Muscle layer of colon (tissue), 2 donors: Measurements from ENCODE around the gene ZNF846.

Experiments used
- H3K27ac ChIP-seq: one replicate; pipeline ENCODE4 v1.7.0; 2013; ENCODE audit warnings: low read depth, mild to moderate bottlenecking, low read length, moderate library complexity
- H3K27me3 ChIP-seq, 2 donors: one replicate each; pipeline ENCODE4 v1.7.0; 2013; ENCODE audit warnings: low read length in 2 of 2, mild to moderate bottlenecking in 2 of 2; ENCODE audit not compliant: insufficient read depth in 2 of 2, control insufficient read depth in 1 of 2
- H3K36me3 ChIP-seq: one replicate; pipeline ENCODE4 v1.7.0; 2013; ENCODE audit warnings: mild to moderate bottlenecking, low read length; ENCODE audit not compliant: insufficient read depth
- H3K4me1 ChIP-seq: one replicate; pipeline ENCODE4 v1.7.0; 2013; ENCODE audit warnings: mild to moderate bottlenecking, low read length; ENCODE audit not compliant: insufficient read depth
- H3K4me3 ChIP-seq, 2 donors: one replicate each; pipeline ENCODE4 v1.7.0; 2013; ENCODE audit warnings: low read length in 2 of 2, low read depth in 1 of 2, mild to moderate bottlenecking in 1 of 2, moderate library complexity in 1 of 2
- H3K9ac ChIP-seq: one replicate; pipeline ENCODE4 v1.7.0; 2013; ENCODE audit warnings: low read length
- H3K9me3 ChIP-seq: one replicate; pipeline ENCODE4 v1.7.0; 2013; ENCODE audit warnings: mild to moderate bottlenecking, low read length
- donor health status: abdominal sarcoma.
- donor health status: Adenocarcinoma of cecum.

The ZNF846 gene

GRCh38 chr19:9720541-9720940 lies 48.0 kb downstream of the ZNF846 start:
- no peaks in the 10 kb centered on the region for H3K4me1 ChIP-seq
- no peak overlapping the region for H3K27ac ChIP-seq
- H3K27me3 ChIP-seq, result no peaks in the 10 kb centered on the region
- H3K4me3 ChIP-seq, result no peak overlapping the region
- H3K36me3 ChIP-seq, result no peaks in the 10 kb centered on the region
- H3K9ac ChIP-seq, result no peak overlapping the region
- no peaks in the 10 kb centered on the region for H3K9me3 ChIP-seq

- H3K9me3 ChIP-seq, result no peaks in the 10 kb centered on the region
- no peak overlapping the region for H3K9ac ChIP-seq
- no peak overlapping the region for H3K4me3 ChIP-seq
- no peaks in the 10 kb centered on the region for H3K27me3 ChIP-seq
- no peak overlapping the region for H3K27ac ChIP-seq
- no peaks in the 10 kb centered on the region for H3K4me1 ChIP-seq
- no peaks in the 10 kb centered on the region for H3K36me3 ChIP-seq
Observed at GRCh38 chr19:9711815-9712214, 56.7 kb downstream of the ZNF846 start.

GRCh38 chr19:9709305-9709704 lies 59.2 kb downstream of the ZNF846 start:
- H3K9me3 ChIP-seq, result no peaks in the 10 kb centered on the region
- no peaks in the 10 kb centered on the region for H3K27me3 ChIP-seq
- H3K27ac ChIP-seq, result no peak overlapping the region
- no peaks in the 10 kb centered on the region for H3K4me1 ChIP-seq
- H3K9ac ChIP-seq, result no peak overlapping the region
- no peaks in the 10 kb centered on the region for H3K36me3 ChIP-seq
- H3K4me3 ChIP-seq, result no peak overlapping the region

- H3K36me3 ChIP-seq, result no peaks in the 10 kb centered on the region
- H3K27me3 ChIP-seq, result no peaks in the 10 kb centered on the region
- no peaks in the 10 kb centered on the region for H3K9me3 ChIP-seq
- no peak overlapping the region for H3K4me3 ChIP-seq
- H3K9ac ChIP-seq, result no peak overlapping the region
- H3K27ac ChIP-seq, result no peak overlapping the region
- no peaks in the 10 kb centered on the region for H3K4me1 ChIP-seq
Observed at GRCh38 chr19:9705836-9706235, 62.7 kb downstream of the ZNF846 start.

GRCh38 chr19:9702186-9702585 lies 66.4 kb downstream of the ZNF846 start:
- H3K36me3 ChIP-seq, result no peaks in the 10 kb centered on the region
- no peaks in the 10 kb centered on the region for H3K27me3 ChIP-seq
- H3K4me3 ChIP-seq, result no peak overlapping the region
- H3K9me3 ChIP-seq, result no peaks in the 10 kb centered on the region
- no peak overlapping the region for H3K9ac ChIP-seq
- H3K27ac ChIP-seq, result no peak overlapping the region
- no peaks in the 10 kb centered on the region for H3K4me1 ChIP-seq
